Activated CD4-positive, alpha-beta T cell treated with anti-CD3 and anti-CD28 coated beads, Interleukin-2, amount 50 U/mL, for 16 hours (primary cell): Measurements from ENCODE around the gene CCDC148.
"Not testable (repeated sequence)": the region's sequence is repeated elsewhere in the genome, so short reads cannot be mapped to it uniquely, and the experiment has no call there.

Source experiments
- DNase-seq: peaks from one replicate; pipeline ENCODE4 v3.0.0-alpha.2; 2020

Gene CCDC148

DNA sequence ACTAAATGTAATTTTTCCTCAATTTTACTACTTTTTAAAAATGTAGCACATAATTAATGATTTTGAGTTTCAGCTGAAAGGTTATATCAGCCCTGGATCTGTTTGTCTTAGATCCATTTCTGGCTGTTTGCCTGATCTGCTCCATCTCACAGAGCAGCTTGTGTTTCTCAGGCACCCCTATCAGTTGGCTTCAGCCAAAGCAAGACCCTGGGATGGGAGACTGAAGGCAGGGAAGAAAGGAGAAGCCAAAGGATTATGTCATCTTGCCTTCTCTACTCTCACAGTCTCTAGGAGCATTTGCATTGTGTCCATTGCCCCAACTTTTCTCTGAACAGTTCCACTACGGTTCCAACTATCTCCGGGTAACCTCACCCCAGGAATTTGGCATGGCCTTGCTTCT lies 110.5 kb downstream of the CCDC148 start:
- DNase-seq, result no peak

DNA sequence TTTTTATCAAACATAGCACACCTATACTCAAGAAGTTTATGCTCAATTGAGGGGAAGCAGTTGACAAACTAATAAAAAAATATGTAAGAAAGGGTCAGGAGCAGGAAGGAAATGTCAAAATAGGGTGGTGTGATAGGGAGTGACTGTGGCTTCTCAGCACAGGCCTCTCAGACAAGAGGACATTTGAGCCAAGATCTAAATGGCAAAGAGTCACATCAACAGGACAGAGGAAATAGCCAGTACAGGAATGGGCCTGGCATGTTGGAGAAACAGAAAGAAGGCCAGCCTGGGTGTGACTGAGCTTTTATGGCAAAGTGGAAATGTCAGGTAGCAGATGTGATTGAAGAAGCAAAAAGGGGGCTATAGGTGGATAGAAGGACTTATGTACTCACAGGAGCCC lies 117.0 kb downstream of the CCDC148 start:
- DNase-seq, result no peak

- DNase-seq, result no peak
Measured at GRCh38 chr2:158337018-158337417, 119.5 kb downstream of the CCDC148 start.

DNA sequence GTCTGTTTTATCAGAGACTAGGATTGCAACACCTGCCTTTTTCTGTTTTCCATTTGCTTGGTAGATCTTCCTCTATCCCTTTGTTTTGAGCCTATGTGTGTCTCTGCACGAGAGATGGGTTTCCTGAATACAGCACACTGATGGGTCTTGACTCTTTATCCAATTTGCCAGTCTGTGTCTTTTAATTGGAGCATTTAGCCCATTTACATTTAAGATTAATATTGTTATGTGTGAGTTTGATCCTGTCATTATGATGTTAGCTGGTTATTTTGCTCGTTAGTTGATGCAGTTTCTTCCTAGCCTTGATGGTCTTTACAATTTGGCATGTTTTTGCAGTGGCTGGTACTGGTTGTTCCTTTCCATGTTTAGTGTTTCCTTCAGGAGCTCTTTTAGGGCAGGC lies 124.8 kb downstream of the CCDC148 start:
- not testable (repeated sequence) for DNase-seq

GRCh38 chr2:158325782-158326340 lies 130.7 kb downstream of the CCDC148 start:
- no peak for DNase-seq

DNA sequence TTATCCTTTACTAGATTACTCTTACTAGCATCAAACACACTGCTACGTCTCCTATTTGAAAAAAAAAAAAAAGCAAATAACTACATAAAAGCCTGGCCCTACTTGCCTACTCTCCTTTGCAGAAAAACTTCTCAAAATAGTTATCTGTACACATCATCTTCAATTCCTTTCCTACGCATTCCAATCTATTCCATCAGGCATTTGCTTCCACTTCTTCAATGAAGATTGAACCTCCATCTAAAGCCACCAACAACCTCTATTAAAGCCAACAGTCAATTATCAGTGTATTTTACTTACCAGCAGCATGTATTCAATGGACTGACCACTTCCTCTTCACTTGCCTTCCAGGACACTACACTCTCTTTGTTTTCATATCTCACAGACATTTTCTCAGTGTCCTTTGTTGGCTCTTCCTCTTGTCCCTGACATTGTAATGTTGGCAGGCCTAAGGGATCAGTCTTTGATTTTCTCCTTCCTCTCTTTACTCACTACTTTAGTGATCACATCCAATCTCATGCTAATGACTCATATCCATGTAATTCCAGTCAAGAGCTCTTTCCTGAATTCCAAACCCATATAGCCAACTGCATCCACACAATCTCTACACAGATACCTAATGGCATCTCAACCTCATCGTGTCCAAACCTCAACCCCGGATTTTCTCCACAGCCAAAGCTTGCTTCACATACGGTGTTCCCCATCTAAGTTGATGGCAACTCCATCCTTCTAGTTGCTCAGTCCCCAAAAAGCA lies 131.3 kb downstream of the CCDC148 start:
- DNase-seq, result no peak

- DNase-seq, result no peak
Measured at GRCh38 chr2:158323381-158323780, 133.2 kb downstream of the CCDC148 start.

GRCh38 chr2:158321264-158321663 lies 135.3 kb downstream of the CCDC148 start:
- DNase-seq, result no peak

DNA sequence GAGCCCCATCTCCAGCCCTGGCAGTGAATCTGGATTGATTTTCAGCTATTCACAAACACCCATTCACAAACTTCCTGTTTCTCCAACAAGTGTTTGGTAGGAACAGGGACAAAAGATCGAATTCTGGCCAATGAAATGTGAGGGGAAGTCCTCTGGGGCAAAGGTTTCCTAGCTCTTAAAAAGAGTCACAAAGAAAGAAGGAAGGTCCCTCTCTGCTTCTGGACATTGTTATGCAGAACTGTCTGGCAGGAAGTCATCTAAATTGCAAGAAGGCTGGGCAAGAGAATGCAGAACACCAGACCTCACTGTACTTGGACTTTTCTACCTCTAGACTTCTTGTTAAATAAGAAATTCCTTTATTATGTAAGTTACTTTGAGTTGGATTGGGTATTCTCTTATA lies 137.3 kb downstream of the CCDC148 start:
- no peak for DNase-seq

GRCh38 chr2:158317642-158318041 lies 138.9 kb downstream of the CCDC148 start:
- DNase-seq, result no peak

DNA sequence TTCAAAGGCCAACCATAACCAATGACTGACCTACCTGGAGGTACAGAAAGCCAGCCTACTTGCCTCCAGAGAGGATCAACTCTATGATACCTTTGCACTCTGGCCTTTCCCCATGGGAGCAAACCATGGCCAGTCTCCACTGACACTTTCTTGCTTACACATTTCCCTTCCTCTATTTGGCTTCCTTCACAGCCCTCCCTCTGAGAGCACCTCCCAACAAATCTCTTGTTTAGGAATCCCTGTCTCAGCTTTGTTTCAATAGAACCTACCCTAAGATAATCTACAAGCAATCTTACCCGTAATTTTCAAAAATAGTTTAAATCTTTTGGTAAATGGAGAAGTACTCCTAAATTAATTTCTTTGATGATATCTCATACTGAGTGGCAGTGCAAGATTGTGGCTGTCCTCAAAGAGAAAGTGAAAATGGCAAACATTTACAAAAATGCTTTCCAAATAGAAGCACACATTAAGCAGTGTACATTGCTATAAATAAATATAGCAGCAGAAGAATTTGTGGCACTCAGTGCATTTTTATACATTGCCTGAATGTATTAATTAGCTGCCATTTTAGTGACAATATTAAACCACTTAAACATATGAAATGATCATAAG lies 140.6 kb downstream of the CCDC148 start:
- DNase-seq, result no peak

GRCh38 chr2:158315000-158315399 lies 141.6 kb downstream of the CCDC148 start:
- no peak for DNase-seq

DNA sequence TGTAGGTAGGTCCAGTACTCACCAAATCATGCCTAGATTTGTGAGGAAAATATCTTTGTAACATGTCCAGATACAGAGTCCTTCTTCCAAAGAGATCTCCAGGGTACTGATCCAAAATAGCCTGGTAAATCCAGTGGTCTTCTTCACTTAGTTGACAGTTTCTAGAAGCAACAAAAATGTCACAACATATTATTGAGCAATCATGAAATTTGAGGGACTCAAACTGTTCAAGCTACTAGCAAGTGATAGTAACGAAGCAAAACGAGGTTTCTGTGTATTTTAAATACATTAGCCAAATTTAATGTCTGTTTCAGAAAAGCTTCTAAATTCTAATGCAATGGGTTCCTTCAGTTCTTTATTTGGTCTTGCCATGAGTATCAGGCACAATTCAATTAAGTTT lies 142.8 kb downstream of the CCDC148 start:
- DNase-seq, result no peak

- DNase-seq, result no peak
Measured at GRCh38 chr2:158312981-158313380, 143.6 kb downstream of the CCDC148 start.

DNA sequence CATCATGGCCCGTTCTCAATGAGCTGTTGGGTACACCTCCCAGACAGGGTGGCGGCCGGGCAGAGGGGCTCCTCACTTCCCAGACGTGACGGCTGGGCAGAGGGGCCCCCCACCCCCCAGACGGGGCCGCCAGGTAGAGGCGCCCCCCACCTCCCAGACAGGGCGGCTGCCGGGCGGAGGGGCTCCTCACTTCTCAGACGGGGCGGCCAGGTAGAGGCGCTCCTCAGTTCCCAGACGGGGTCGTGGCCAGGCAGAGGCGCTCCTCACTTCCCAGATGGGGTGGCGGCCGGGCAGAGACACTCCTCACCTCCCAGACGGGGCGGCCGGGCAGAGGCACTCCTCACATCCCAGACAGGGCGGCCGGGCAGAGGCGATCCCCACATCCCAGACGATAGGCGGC lies 146.1 kb downstream of the CCDC148 start:
- DNase-seq, result not testable (repeated sequence)

DNA sequence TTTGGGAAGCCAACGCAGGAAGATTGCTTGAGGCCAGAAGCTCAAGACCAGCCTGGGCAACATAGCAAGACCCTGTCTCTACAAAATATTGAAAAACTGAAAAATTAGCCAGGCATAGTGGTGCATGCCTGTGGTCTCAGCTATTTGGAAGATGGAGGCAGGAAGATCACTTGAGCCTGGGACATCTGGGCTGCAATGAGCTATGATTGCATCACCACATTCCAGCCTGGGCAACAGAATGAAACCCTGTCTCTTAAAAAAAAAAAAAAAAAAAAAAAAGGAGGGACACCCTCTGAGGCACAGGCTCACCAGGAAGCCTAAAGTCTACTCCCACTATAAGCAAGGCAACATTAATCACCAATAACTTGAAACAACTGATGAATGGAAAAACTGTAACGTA lies 151.1 kb downstream of the CCDC148 start:
- no peak for DNase-seq

GRCh38 chr2:158300394-158300793 lies 156.2 kb downstream of the CCDC148 start:
- no peak for DNase-seq

- no peak for DNase-seq
Measured at GRCh38 chr2:158297606-158298005, 158.9 kb downstream of the CCDC148 start.

DNA sequence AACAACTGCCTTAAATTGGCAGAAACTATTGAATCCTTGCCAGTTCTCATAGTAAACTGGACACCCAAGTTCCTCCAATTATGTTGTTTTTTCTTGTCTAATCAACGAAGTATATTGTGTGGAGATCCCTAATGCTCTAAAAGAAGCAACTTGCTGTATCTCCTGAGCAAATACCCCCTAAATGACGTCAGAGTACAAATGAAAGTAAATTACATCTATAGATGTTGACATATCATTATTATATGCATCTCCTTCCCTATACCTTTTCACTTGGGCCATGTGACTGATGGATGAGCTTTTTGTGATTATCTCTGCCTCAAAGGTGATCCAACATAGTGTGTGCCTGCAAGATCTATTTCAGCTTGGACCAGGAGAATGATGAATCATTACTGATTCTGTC lies 159.4 kb downstream of the CCDC148 start:
- no peak for DNase-seq

DNA sequence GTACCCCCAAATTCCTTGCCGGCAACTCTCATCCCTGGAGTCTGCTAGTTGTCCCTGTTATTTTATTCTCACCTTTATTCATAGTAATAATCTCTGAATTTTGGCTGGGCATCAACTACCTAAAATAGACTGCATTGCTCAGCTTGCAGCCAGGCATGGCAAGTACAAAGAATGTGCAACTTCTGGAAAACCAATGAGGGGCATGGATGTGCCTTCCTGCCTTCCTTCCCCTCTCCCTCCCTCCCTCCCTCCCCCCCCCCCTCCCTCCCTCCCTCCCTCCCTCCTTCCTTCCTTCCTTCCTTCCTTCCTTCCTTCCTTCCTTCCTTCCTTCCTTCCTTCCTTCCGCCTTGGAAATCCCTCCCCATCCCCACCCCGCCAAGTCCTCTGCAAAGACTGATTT lies 162.8 kb downstream of the CCDC148 start:
- no peak for DNase-seq

DNA sequence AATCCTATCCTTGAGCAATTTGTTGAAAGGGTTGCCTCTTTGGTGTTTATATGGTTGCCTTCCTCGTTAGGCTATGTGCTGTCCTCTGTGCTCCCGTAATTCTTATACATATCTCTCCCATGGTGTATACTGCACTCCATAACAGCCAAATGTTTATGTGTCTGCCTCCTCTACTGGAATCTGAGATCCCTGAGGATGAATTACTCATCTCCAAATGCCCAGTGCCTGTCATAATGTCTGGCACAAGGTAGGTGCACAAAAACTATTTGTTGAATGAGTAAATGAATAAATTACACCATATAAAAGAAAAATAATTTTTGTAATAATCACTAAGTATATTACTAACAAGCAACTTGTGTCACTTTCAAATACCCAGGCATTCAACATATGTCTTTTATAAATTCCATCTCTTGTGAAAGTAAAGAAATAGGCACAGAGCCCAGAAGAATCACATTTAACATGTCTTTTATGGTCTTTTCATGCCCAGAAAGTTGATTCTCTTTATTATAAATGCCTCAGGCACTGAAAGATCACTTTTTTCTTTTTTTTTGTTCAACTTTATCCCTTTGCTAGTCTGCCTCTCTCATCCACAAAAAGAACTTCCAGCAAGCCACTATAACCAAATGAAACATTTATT lies 164.9 kb downstream of the CCDC148 start:
- no peak for DNase-seq

DNA sequence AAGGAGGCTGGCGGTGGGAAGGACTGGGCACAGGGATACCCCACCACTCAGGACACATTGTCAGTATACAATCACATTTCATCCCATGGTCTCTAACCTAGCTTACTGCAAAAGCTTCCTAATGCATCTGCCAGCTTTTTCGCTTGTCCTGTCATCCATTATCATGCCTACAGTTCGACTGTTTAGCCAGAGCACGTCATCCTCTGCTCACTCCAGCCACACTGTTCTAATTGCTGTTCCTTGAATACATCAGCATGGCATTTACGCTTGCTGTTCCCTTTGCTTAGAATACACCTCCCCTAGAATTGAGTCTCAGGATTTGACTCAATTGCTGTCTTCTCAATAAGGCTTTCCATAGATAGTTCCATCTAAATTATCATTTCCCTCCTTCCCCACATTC lies 166.3 kb downstream of the CCDC148 start:
- no peak for DNase-seq

DNA sequence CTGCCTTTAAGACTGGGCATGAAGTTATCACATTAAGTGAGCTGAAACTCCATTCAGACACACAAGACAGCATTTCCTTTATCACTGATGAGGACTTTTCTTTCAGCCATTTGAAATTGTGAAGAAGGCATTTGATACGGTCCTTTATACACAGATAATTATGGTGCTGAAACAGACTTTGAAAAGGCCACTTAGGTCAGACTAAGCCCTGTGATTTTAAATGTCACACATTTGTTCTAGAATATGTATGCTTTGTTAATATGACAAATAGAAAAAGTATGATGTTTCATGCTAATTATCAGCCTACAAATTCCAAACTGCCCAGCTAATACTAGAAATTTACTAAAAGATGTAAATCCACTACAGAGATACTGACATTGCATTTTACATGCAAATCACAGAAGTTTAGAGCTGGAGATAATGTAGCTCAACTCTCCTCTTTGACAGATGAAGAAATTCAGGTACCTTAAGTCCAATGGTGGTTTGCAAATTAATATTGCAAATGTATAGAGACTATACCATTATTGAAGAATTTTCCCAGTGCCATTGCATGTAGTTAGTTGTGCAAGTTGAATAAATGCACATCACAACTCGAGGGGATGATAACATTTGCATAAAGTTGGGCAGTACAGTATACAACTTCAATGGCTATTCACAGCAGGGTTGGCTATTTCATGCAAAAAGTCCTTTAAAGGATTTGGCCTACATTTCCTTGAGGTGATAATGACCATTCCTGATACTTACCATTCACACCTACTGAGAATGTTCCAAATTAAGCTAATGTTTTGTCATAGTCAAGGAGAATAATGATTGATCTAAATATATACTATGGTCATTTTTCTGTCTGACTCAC lies 179.7 kb downstream of the CCDC148 start:
- DNase-seq, result no peak
